GM23248 (cell line): Measurements from ENCODE around the gene NHERF2.

ENCODE experiments used
- EZH2 ChIP-seq: fragments of 200-600 bp; sonication (generic); IDR thresholded peaks from 2 replicates; pipeline ENCODE4 v1.6.1; 2018; ENCODE audit warnings: antibody characterized with exemption, mild to moderate bottlenecking; ENCODE audit not compliant: insufficient read depth, poor library complexity, severe bottlenecking
- EZH2phosphoT487 ChIP-seq: fragments of 200-600 bp; sonication (generic); IDR thresholded peaks from 2 replicates; pipeline ENCODE4 v1.6.1; 2018; ENCODE audit warnings: antibody characterized with exemption, moderate library complexity, mild to moderate bottlenecking, low read depth; ENCODE audit not compliant: insufficient read depth

- no peak for TF ChIP-seq EZH2
- TF ChIP-seq EZH2phosphoT487 = no peak
Measured at GRCh38 chr16:2054543-2055245, 28.0 kb downstream of the NHERF2 start.
